Ramos (cell line): ENCODE results near the gene USP17L20.
"Not testable (repeated sequence)": the region's sequence is repeated elsewhere in the genome, so short reads cannot be mapped to it uniquely, and the experiment has no call there.

ENCODE experiments used
- in situ Hi-C: fragments of 300-500 bp; cut with MboI; formaldehyde crosslinking; loops from one replicate; pipeline ENCODE4 v1.14.3; 2022; ENCODE audit warnings: low sequenced_read_pairs; ENCODE audit not compliant: unreplicated experiment

The USP17L20 gene

GRCh38 chr4:9257824-9258223, at the start of gene USP17L20:
TSS of gene USP17L20 (plus strand) at chr4:9258124. CDS start at chr4:9258124, 0 bp downstream.
- in situ Hi-C loops = not testable (repeated sequence)

- in situ Hi-C loops = not testable (repeated sequence)
Measured at GRCh38 chr4:9210357-9210756, 47.6 kb upstream of the USP17L20 start, which contains the start of gene USP17L10. TSS of gene USP17L10 (plus strand) at chr4:9210657. CDS start at chr4:9210657, 0 bp downstream.

GRCh38 chr4:9214701-9215100, 43.2 kb upstream of the USP17L20 start:
- in situ Hi-C loops = not testable (repeated sequence)

GRCh38 chr4:9215105-9215504, 42.8 kb upstream of the USP17L20 start, which contains the start of gene USP17L11:
TSS of gene USP17L11 (plus strand) at chr4:9215405. CDS start at chr4:9215405, 0 bp downstream.
- in situ Hi-C loops = not testable (repeated sequence)

- in situ Hi-C loops = not testable (repeated sequence)
Measured at GRCh38 chr4:9219852-9220251, 38.1 kb upstream of the USP17L20 start, which contains the start of gene USP17L12. TSS of gene USP17L12 (plus strand) at chr4:9220152. CDS start at chr4:9220152, 0 bp downstream.

GRCh38 chr4:9224596-9224995, 33.3 kb upstream of the USP17L20 start, which contains the start of gene USP17L13:
TSS of gene USP17L13 (plus strand) at chr4:9224896. CDS start at chr4:9224896, 0 bp downstream.
- in situ Hi-C loops = not testable (repeated sequence)

GRCh38 chr4:9230249-9230648, 27.7 kb upstream of the USP17L20 start:
- in situ Hi-C loops = not testable (repeated sequence)

GRCh38 chr4:9234085-9234484, 23.8 kb upstream of the USP17L20 start, which contains the start of gene USP17L15:
TSS of gene USP17L15 (plus strand) at chr4:9234385. CDS start at chr4:9234385, 0 bp downstream.
- in situ Hi-C loops = not testable (repeated sequence)

- in situ Hi-C loops = not testable (repeated sequence)
Measured at GRCh38 chr4:9238461-9238860, 19.5 kb upstream of the USP17L20 start.

- in situ Hi-C loops = not testable (repeated sequence)
Measured at GRCh38 chr4:9243579-9243978, 14.3 kb upstream of the USP17L20 start, which contains the start of gene USP17L17. TSS of gene USP17L17 (plus strand) at chr4:9243879. CDS start at chr4:9243879, 0 bp downstream.

- in situ Hi-C loops = not testable (repeated sequence)
Measured at GRCh38 chr4:9247953-9248680, 9.8 kb upstream of the USP17L20 start, which contains the start of gene USP17L18. TSS of gene USP17L18 (plus strand) at chr4:9248630. CDS start at chr4:9248630, 0 bp downstream.

GRCh38 chr4:9253078-9253477, 4.8 kb upstream of the USP17L20 start, which contains the start of gene USP17L19:
TSS of gene USP17L19 (plus strand) at chr4:9253378. CDS start at chr4:9253378, 0 bp downstream.
- in situ Hi-C loops = not testable (repeated sequence)

GRCh38 chr4:9262572-9262971, 4.6 kb downstream of the USP17L20 start, which contains the start of gene USP17L21:
TSS of gene USP17L21 (plus strand) at chr4:9262872. CDS start at chr4:9262872, 0 bp downstream.
- in situ Hi-C loops = not testable (repeated sequence)

GRCh38 chr4:9267319-9267718, 9.4 kb downstream of the USP17L20 start, which contains the start of gene USP17L22:
TSS of gene USP17L22 (plus strand) at chr4:9267619. CDS start at chr4:9267619, 0 bp downstream.
- in situ Hi-C loops = not testable (repeated sequence)

- in situ Hi-C loops = not testable (repeated sequence)
Measured at GRCh38 chr4:9271719-9272118, 13.8 kb downstream of the USP17L20 start.
